GM12878 (cell line): ENCODE results near the gene TIPARP. TPM values are rescaled to one million over a fixed set of nuclear protein-coding genes. Genes with fewer than 3 reads are reported as not detected.

Source experiments
- RFX5 ChIP-seq: IDR thresholded peaks from 2 replicates; pipeline ENCODE4 v1.6.1; 2011; ENCODE audit warnings: low read depth, low read length, improper control_type of control experiment
- SKIL ChIP-seq: fragments of 450-650 bp; IDR thresholded peaks from 2 replicates; pipeline ENCODE4 v1.6.1; 2017; ENCODE audit warnings: mild to moderate bottlenecking, low read depth, inconsistent platforms; ENCODE audit not compliant: poor library complexity, severe bottlenecking
- polyA plus RNA-seq, 11 experiments: library from polyadenylated mRNA; depleted of rRNA in 4 of 11; unstranded in 6 of 11; stranded (reverse) in 5 of 11; fragments of >200 nt; fragmentation: Nextera tagmentation in 4 of 11; fragmentation: Illumina TruSeq in 1 of 11; extraction: Ambion mirVana in 4 of 11; extraction: Trizol in 1 of 11; gene quantifications; 1 replicate in 1 of 11; 2 replicates in 10 of 11; pipeline versions ENCODE4 v1.2.1 to v1.2.3, GENCODE V29; 2011 to 2016; ENCODE audit warnings: inconsistent platforms in 2 of 11, missing spikeins in 2 of 11, low read depth in 1 of 11
- total RNA-seq, 4 experiments: library from RNA; depleted of rRNA in 3 of 4; stranded (reverse); fragments of >200 nt in 3 of 4; fragmentation: Illumina TruSeq in 1 of 4; extraction: Trizol in 1 of 4; gene quantifications; 2 replicates each; pipeline versions ENCODE4 v1.2.1 to v1.2.3, GENCODE V29; 2013 to 2021
- TF ChIP-seq, protein P1 (sequence below): fragments of 450-650 bp; IDR thresholded peaks from 2 replicates; pipeline ENCODE4 v1.6.1; 2017; ENCODE audit warnings: mild to moderate bottlenecking, moderate library complexity
- TF ChIP-seq, protein P2 (sequence below): fragments of 450-650 bp; IDR thresholded peaks from 2 replicates; pipeline ENCODE4 v1.6.1; 2014; ENCODE audit warnings: mild to moderate bottlenecking

The TIPARP gene
- total and polyA plus RNA-seq, 10 of the 15 experiments (the other 5 are each of a cell fraction or from before 2014, with no cell fraction given) = 3.2 to 21.5 (median 12.0) TPM

DNA sequence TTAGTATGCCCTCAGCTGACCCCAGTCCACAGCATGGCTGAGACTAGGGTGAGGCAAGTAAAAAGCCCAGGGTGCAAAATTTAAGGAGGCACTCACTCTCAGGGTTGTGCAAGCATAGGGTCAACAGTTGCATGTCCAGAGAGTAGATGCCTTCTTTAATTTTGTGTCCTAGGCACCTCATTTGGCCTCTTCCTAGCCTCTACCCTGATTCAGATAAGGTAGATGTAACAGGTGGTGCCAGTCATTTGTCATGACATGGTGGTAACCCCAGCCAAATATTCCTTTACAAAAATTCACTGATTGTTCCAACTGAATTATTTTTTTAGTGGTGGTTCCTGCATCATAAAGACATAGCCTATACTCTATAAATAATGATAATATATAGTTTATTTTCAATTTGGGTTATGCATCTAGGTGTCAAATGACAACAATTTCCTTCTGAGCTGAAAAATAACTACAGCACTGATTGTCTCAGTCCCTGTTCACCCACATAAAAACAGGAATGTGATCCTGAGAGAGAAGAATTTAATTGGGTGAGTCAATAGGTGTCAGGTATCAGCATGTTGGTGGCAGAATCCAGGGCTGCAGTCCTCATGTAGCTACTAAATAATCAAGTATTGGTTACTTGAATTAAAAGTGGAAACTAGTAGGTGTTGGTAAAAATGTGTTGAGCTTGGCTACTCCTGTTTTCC is 44.2 kb upstream of the TIPARP start (continued):
- TF ChIP-seq, protein P1, sequence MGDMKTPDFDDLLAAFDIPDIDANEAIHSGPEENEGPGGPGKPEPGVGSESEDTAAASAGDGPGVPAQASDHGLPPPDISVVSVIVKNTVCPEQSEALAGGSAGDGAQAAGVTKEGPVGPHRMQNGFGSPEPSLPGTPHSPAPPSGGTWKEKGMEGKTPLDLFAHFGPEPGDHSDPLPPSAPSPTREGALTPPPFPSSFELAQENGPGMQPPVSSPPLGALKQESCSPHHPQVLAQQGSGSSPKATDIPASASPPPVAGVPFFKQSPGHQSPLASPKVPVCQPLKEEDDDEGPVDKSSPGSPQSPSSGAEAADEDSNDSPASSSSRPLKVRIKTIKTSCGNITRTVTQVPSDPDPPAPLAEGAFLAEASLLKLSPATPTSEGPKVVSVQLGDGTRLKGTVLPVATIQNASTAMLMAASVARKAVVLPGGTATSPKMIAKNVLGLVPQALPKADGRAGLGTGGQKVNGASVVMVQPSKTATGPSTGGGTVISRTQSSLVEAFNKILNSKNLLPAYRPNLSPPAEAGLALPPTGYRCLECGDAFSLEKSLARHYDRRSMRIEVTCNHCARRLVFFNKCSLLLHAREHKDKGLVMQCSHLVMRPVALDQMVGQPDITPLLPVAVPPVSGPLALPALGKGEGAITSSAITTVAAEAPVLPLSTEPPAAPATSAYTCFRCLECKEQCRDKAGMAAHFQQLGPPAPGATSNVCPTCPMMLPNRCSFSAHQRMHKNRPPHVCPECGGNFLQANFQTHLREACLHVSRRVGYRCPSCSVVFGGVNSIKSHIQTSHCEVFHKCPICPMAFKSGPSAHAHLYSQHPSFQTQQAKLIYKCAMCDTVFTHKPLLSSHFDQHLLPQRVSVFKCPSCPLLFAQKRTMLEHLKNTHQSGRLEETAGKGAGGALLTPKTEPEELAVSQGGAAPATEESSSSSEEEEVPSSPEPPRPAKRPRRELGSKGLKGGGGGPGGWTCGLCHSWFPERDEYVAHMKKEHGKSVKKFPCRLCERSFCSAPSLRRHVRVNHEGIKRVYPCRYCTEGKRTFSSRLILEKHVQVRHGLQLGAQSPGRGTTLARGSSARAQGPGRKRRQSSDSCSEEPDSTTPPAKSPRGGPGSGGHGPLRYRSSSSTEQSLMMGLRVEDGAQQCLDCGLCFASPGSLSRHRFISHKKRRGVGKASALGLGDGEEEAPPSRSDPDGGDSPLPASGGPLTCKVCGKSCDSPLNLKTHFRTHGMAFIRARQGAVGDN = no peak
- TF ChIP-seq, protein P2, sequence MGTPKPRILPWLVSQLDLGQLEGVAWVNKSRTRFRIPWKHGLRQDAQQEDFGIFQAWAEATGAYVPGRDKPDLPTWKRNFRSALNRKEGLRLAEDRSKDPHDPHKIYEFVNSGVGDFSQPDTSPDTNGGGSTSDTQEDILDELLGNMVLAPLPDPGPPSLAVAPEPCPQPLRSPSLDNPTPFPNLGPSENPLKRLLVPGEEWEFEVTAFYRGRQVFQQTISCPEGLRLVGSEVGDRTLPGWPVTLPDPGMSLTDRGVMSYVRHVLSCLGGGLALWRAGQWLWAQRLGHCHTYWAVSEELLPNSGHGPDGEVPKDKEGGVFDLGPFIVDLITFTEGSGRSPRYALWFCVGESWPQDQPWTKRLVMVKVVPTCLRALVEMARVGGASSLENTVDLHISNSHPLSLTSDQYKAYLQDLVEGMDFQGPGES = no peak
- no peak for TF ChIP-seq RFX5
- TF ChIP-seq SKIL = no peak
